Measurements from ENCODE around the gene EFCAB6. TPM values are rescaled to one million over a fixed set of nuclear protein-coding genes. Genes with fewer than 3 reads are reported as not detected.

EFCAB6 gene
- total and polyA plus RNA-seq, 2 of the 4 experiments (the other 2 are of a cell fraction), result 0.44 to 1.1 TPM

DNA sequence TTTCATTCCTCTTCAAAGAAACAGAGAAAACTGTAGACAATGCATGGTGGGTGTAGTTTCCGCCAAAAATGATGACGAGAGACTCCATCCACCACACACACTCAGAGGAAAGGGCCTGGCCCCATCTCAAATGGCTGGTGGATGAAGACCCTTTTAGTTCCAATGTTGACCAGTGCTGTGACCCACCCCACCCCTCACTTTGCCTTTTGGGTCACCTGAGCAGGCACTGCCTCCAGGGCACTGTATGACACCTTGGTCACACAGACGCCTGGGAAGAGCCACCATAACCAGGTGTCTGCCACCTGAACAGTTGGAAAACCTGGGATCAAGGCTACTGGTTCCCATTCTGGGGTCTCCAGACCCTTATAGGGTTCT, 279.0 kb downstream of the EFCAB6 start:
- Histone ChIP-seq H4K91ac (ENCODE audit: insufficient read depth, low read depth, low read length) (no peak overlapping the region), H3K18ac (ENCODE audit: low read depth, low read length) (no peak overlapping the region), H3K23ac (ENCODE audit: low read depth, low read length) (no peak overlapping the region), H2BK15ac (ENCODE audit: low read depth, low read length) (no peak overlapping the region), H3K79me1 (ENCODE audit: low read depth in 1 of 2, low read length in 2 of 2) (no peaks in the 10 kb centered on the region), H2BK20ac (ENCODE audit: low read depth, low read length) (no peak overlapping the region), H4K20me1 (ENCODE audit: insufficient read depth, low read length) (no peaks in the 10 kb centered on the region), H3K9ac (ENCODE audit: low read depth, low read length) (no peak overlapping the region), H2AK9ac (replicated peaks; ENCODE audit: low read depth, low read length, poor library complexity) (no peak overlapping the region), H2BK120ac (ENCODE audit: low read depth, low read length) (no peak overlapping the region), H3K4me1 (ENCODE audit: control insufficient read depth, insufficient read depth, low read length) (no peaks in the 10 kb centered on the region), H3K36me3 (ENCODE audit: control insufficient read depth, insufficient read depth, low read length) (no peaks in the 10 kb centered on the region), H4K5ac (ENCODE audit: low read depth, low read length) (no peak overlapping the region), H3K14ac (replicated peaks; ENCODE audit: low read depth, low read length) (no peak overlapping the region), H3K56ac (ENCODE audit: extremely low read depth, insufficient read depth, low read length) (no peak overlapping the region), H3K4me2 (ENCODE audit: low read depth, low read length) (no peak overlapping the region), H3K27me3 (ENCODE audit: control insufficient read depth, insufficient read depth, low read length) (no peaks in the 10 kb centered on the region), H2AFZ (replicated peaks; ENCODE audit: low read length, poor library complexity) (no peak overlapping the region), H3K9me1 (ENCODE audit: insufficient read depth, low read length) (no peaks in the 10 kb centered on the region), H3K27ac (ENCODE audit: insufficient read depth, low read length) (no peak overlapping the region), H2AK5ac (ENCODE audit: low read depth, low read length) (no peak overlapping the region), H3K4me3 (ENCODE audit: insufficient read depth, low read depth, low read length) (no peak overlapping the region), H3K9me3 (ENCODE audit: control insufficient read depth, insufficient read depth, low read length) (no peaks in the 10 kb centered on the region), H4K8ac (ENCODE audit: low read depth in 2 of 2, low read length in 2 of 2) (no peak overlapping the region), H2BK5ac (ENCODE audit: low read depth, low read length, poor library complexity, severe bottlenecking) (no peak overlapping the region), H3K4ac (ENCODE audit: low read depth, low read length) (no peak overlapping the region)
- dilution Hi-C loops (cut with HindIII; ENCODE audit: low sequenced_read_pairs, unreplicated experiment), result no loop called here
- no TSS peak for BruUV-seq (replicated peaks)
- ATAC-seq (ENCODE audit: low read depth), result no peak
- ChIA-PET POLR2A (ENCODE audit: unreplicated experiment) (no interaction called here), CTCF (interaction anchor here (1.0 kb wide), 1 partner anchor 9 kb away, joined by 3 read pairs; no protein-coding TSS in a partner anchor)
- no CpG with 5 or more reads among the region's 3 CpGs for WGBS, 2 experiments (ENCODE audit: extremely low coverage in 2 of 2, insufficient read length in 1 of 2)
- no peak for DNase-seq
- in situ Hi-C loops (cut with MboI; ENCODE audit: low sequenced_read_pairs), result no loop called here
- TF ChIP-seq CEBPB (IDR thresholded peaks at IDR 0.05; ENCODE audit: low read depth, low read length) (no peak), BHLHE40 (IDR thresholded peaks at IDR 0.05; ENCODE audit: low read depth, low read length) (no peak), ELK1 (IDR thresholded peaks at IDR 0.05; ENCODE audit: borderline replicate concordance, low read depth, low read length) (no peak), MAFK (IDR thresholded peaks at IDR 0.05; ENCODE audit: low read depth, low read length) (no peak), NFE2L2 (IDR thresholded peaks at IDR 0.05; ENCODE audit: low read depth, low read length) (no peak), CHD1 (IDR thresholded peaks at IDR 0.05; ENCODE audit: low read depth, low read length) (no peak), MAZ (IDR thresholded peaks at IDR 0.05; ENCODE audit: borderline replicate concordance, low read depth, low read length) (no peak), SMC3 (IDR thresholded peaks at IDR 0.05; ENCODE audit: low read depth, low read length) (no peak), FOS (IDR thresholded peaks at IDR 0.05; ENCODE audit: low read depth, low read length) (no peak), RCOR1 (IDR thresholded peaks at IDR 0.05; ENCODE audit: insufficient replicate concordance, low read length) (no peak), CTCF (conservative IDR thresholded peaks at IDR 0.05; ENCODE audit: low read depth, low read length) (no peak), RFX5 (IDR thresholded peaks at IDR 0.05; ENCODE audit: low read depth, low read length) (no peak), MXI1 (IDR thresholded peaks at IDR 0.05; ENCODE audit: borderline replicate concordance, low read depth, low read length) (no peak), USF2 (IDR thresholded peaks at IDR 0.05; ENCODE audit: low read depth, low read length) (no peak), RAD21 (IDR thresholded peaks at IDR 0.05; ENCODE audit: low read length) (no peak), POLR2A (IDR thresholded peaks at IDR 0.05; ENCODE audit: low read depth, low read length) (no peak)
- intact Hi-C loops (cut with micrococcal nuclease), result no loop called here
